Measurements from ENCODE around the gene SHLD2.

Gene SHLD2, protein sequence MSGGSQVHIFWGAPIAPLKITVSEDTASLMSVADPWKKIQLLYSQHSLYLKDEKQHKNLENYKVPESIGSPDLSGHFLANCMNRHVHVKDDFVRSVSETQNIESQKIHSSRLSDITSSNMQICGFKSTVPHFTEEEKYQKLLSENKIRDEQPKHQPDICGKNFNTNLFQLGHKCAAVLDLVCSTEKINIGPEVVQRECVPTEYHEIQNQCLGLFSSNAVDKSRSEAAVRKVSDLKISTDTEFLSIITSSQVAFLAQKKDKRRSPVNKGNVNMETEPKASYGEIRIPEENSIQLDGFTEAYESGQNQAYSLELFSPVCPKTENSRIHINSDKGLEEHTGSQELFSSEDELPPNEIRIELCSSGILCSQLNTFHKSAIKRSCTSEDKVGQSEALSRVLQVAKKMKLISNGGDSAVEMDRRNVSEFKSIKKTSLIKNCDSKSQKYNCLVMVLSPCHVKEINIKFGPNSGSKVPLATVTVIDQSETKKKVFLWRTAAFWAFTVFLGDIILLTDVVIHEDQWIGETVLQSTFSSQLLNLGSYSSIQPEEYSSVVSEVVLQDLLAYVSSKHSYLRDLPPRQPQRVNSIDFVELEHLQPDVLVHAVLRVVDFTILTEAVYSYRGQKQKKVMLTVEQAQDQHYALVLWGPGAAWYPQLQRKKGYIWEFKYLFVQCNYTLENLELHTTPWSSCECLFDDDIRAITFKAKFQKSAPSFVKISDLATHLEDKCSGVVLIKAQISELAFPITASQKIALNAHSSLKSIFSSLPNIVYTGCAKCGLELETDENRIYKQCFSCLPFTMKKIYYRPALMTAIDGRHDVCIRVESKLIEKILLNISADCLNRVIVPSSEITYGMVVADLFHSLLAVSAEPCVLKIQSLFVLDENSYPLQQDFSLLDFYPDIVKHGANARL

DNA sequence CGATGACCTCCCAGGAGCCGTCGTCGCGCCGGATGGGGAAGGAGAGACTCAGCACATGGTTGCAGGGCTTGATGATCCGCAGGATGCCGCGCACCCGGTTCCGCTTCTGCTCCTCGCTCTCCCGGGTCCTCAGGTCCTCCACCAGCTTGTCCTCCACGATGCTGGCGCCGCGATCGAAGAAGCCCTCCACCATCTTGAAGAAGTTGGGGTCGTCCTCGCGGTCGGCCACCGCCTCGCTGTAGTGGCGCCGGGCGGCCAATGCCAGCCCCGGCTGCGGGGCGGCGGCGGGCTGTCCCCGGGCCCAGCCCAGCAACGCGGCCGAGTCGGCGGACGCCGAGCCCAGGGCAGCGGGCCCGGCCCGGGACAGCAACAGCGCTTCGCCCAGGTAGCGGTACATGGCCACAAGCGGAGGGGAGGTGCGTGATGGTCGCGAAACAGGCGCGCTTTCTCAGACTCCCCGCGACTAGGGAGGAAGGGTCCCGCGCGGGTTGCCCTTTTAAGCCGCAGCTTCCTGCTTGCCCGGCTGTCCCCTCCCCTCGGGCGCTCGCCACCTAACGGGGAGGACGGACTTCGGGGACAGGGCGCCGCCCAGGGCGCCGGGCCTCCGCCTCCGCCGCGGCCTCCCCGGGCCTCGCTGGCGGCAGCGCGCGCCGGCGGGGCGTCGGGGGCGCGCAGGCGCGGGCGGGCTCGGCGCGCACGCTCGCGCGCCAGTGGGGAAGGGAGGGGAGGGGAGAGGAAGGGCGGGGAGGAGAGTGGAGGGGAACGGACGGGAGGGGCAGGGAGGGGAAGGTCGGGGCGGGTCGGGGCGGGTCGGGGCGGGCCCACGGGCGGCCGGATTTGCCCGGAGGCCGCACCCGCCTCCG is at the start of gene SHLD2, which contains the start of gene GLUD1:
Gene SHLD2 (plus strand): TSS at position 834 of the 863 bp plus-strand sequence. CDS start 56,149 bp downstream, outside the sequence.
Gene GLUD1 (minus strand): TSS at position 471 of the 863 bp plus-strand sequence. CDS start 74 bp downstream, at position 397.
- H3K27ac ChIP-seq, result no peak within 1 kb of the TSS
- no peak for DNase-seq (ENCODE audit: low read depth, low spot score)
- H3K4me3 ChIP-seq, result peak within 1 kb of the TSS; percentile 80
- H3K36me3 ChIP-seq (ENCODE audit: insufficient read depth, low read length), result peaks cover 9% of the 10 kb centered on the region; the same call in 1 of the 2 replicates
- H3K9ac ChIP-seq (ENCODE audit: insufficient read length), result peak within 1 kb of the TSS; percentile 73
- TF ChIP-seq EZH2 (IDR thresholded peaks at IDR 0.05), result no peak
- TF ChIP-seq FOXP2 (optimal IDR thresholded peaks at IDR 0.05; ENCODE audit: control extremely low read depth, extremely low read length, insufficient read depth), result no peak
- TF ChIP-seq POLR2AphosphoS5 (IDR thresholded peaks at IDR 0.05; ENCODE audit: borderline replicate concordance, low read depth, low read length), result peak; percentile 27; the same call in 1 of the 2 replicates
- no peaks in the 10 kb centered on the region for H3K9me3 ChIP-seq (ENCODE audit: low read depth, low read length)

DNA sequence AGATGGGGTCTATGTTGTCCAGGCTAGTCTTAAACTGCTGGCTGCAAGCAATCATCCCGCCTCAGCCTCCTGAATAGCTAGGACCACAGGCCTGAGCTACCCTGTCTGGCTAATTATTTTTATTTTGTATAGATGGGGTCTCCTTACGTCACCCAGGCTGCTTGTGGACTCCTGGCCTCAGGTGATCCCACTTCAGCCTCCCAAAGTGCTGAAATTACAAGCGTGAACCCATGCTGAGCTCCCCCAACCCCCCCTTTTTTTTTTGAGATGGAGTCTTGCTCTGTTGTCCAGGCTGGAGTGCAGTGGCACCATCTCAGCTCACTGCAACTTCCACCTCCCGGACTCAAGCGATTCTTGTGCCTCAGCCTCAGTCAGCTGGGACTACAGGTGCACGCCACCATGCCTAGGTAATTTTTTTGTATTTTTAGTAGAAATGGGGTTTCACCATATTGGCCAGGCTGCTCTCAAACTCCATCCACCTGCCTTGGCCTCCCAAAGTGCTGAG is 49.5 kb upstream of the SHLD2 start:
- no peak for DNase-seq (ENCODE audit: low read depth, low spot score)
- Histone ChIP-seq H3K9me3 (ENCODE audit: low read depth, low read length) (no peaks in the 10 kb centered on the region), H3K9ac (ENCODE audit: insufficient read length) (no peak overlapping the region), H3K4me3 (no peak overlapping the region), H3K36me3 (ENCODE audit: insufficient read depth, low read length) (no peaks in the 10 kb centered on the region; the same call in 1 of the 2 replicates), H3K27ac (no peak overlapping the region)
- no peak for TF ChIP-seq FOXP2 (optimal IDR thresholded peaks at IDR 0.05; ENCODE audit: control extremely low read depth, extremely low read length, insufficient read depth)
- TF ChIP-seq EZH2 (IDR thresholded peaks at IDR 0.05), result no peak
- TF ChIP-seq POLR2AphosphoS5 (IDR thresholded peaks at IDR 0.05; ENCODE audit: borderline replicate concordance, low read depth, low read length), result no peak

DNA sequence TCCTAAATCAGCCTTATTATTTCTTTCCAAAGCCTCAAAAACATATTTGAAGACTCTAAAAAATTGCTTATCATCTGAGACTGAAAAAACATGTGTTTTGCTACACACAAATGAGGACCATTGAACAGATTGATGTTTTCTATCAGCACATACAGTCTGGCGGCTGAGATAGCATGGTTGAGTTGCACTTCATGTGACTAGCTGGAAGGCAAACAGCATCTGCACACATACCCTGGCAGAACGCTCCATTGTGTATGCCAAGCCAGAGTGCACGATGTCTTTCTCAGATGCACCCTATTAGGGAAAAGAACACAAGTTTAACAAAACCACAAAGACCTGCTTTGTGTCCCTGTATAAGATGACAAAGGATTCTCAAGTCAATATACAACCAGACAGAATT is 41.9 kb upstream of the SHLD2 start:
- H3K4me3 ChIP-seq, result no peak overlapping the region
- no peaks in the 10 kb centered on the region; the same call in 1 of the 2 replicates for H3K36me3 ChIP-seq (ENCODE audit: insufficient read depth, low read length)
- H3K9ac ChIP-seq (ENCODE audit: insufficient read length), result no peak overlapping the region
- no peaks in the 10 kb centered on the region for H3K9me3 ChIP-seq (ENCODE audit: low read depth, low read length)
- TF ChIP-seq FOXP2 (optimal IDR thresholded peaks at IDR 0.05; ENCODE audit: control extremely low read depth, extremely low read length, insufficient read depth) (no peak), EZH2 (IDR thresholded peaks at IDR 0.05) (no peak), POLR2AphosphoS5 (IDR thresholded peaks at IDR 0.05; ENCODE audit: borderline replicate concordance, low read depth, low read length) (no peak)
- H3K27ac ChIP-seq, result no peak overlapping the region
- no peak for DNase-seq (ENCODE audit: low read depth, low spot score)

DNA sequence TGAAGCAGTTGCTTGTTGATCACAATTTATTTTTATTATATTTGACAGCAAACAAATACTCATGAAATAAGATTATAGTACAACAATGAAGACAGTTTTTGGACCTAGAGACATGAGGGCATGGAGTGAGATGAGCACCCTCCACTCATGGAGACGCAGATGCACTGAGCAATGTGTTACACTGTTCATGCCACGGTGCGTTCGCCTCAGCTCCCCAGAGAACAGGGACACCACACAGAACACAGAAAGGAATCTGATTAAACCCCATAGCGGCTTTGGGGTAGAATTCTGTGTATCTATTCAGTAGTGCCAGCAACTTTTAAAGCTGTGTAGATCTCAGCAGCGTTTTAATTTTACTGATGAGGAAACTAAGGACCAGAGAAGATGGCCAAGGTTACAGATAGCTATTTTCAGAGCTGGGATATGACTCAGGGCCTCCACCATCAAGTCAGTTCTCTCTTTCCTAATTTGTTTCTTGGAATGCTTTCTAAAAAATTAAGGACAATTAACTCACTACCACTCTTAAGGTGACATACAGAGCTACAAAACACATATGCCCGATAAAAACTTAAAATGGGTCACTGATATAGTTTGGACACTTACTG is 41.3 kb upstream of the SHLD2 start:
- Histone ChIP-seq H3K9ac (ENCODE audit: insufficient read length) (no peak overlapping the region), H3K9me3 (ENCODE audit: low read depth, low read length) (no peaks in the 10 kb centered on the region), H3K4me3 (no peak overlapping the region), H3K27ac (no peak overlapping the region), H3K36me3 (ENCODE audit: insufficient read depth, low read length) (no peaks in the 10 kb centered on the region; the same call in 1 of the 2 replicates)
- DNase-seq (ENCODE audit: low read depth, low spot score), result no peak
- TF ChIP-seq FOXP2 (optimal IDR thresholded peaks at IDR 0.05; ENCODE audit: control extremely low read depth, extremely low read length, insufficient read depth), result no peak
- no peak for TF ChIP-seq POLR2AphosphoS5 (IDR thresholded peaks at IDR 0.05; ENCODE audit: borderline replicate concordance, low read depth, low read length)
- no peak for TF ChIP-seq EZH2 (IDR thresholded peaks at IDR 0.05)

DNA sequence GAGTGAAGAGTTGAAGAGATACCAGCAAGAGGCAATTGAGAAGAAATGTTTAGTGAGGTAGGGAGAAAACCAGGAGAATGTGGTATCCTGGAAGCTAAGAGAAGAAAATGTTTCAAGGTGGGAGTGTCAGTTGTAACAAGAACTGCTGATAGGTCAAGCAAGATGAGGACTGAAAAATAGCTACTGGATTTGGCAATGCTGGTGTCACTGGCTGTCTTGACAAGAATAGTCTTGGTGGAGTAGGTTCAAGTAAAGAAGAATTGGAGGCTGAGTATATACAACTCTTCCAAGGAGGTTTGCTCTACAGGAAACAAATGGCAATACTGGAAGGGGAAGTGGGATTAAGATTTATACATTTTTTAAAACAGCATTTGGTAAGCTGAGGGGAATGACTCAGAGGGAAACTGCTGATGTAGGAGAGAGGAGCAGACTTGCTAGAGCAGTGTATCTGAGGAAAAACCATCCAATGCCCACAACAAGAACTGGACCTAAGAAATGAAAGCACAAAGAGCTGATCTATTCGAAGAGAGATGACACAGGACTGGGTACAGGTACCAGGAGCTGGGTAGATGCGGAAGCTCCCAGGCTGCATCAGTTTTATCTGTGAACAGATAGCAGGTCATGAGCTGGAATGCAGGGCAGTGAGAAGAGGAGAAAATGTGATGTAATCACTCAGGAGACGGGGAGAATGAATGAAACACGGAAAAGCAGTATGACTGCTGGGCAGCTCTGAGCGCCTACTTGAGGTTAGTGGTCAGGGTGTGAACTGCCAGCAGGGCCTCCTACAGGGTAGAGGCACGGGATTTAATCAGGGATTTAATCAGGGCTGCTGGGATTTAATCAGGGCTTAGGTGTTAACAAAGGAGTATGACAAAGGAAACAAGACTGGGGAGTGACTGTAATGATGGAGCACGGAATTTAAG is 40.4 kb upstream of the SHLD2 start:
- H3K36me3 ChIP-seq (ENCODE audit: insufficient read depth, low read length), result no peaks in the 10 kb centered on the region; the same call in 1 of the 2 replicates
- H3K27ac ChIP-seq, result no peak overlapping the region
- no peaks in the 10 kb centered on the region for H3K9me3 ChIP-seq (ENCODE audit: low read depth, low read length)
- TF ChIP-seq FOXP2 (optimal IDR thresholded peaks at IDR 0.05; ENCODE audit: control extremely low read depth, extremely low read length, insufficient read depth), result no peak
- TF ChIP-seq EZH2 (IDR thresholded peaks at IDR 0.05), result no peak
- TF ChIP-seq POLR2AphosphoS5 (IDR thresholded peaks at IDR 0.05; ENCODE audit: borderline replicate concordance, low read depth, low read length), result no peak
- DNase-seq (ENCODE audit: low read depth, low spot score), result no peak
- no peak overlapping the region for H3K4me3 ChIP-seq
- no peak overlapping the region for H3K9ac ChIP-seq (ENCODE audit: insufficient read length)

DNA sequence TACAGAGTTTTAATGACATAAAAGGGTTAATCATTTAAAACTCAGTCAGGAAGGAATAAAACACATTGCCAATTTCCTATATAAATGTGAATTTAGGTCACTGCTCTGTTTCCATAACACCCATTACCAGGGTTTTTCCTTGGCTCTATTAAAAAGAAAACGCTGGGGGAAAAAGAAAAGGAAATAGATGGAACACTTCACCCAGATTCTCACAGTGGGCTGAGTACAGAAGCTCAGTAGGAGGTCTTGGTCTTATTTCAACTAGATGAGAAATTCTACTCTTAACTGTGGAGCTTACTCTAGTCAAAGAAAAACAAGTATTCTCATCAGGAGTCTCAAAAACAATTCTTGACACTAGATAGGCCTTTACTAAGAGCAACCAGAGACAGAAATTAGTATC is 36.8 kb upstream of the SHLD2 start:
- TF ChIP-seq POLR2AphosphoS5 (IDR thresholded peaks at IDR 0.05; ENCODE audit: borderline replicate concordance, low read depth, low read length) (no peak), EZH2 (IDR thresholded peaks at IDR 0.05) (no peak), FOXP2 (optimal IDR thresholded peaks at IDR 0.05; ENCODE audit: control extremely low read depth, extremely low read length, insufficient read depth) (no peak)
- DNase-seq (ENCODE audit: low read depth, low spot score), result no peak
- 0 out of 2 replicates have a peak overlapping the region, but pooled peaks have one; percentile 6 for H3K27ac ChIP-seq
- H3K9ac ChIP-seq (ENCODE audit: insufficient read length), result no peak overlapping the region
- no peaks in the 10 kb centered on the region for H3K9me3 ChIP-seq (ENCODE audit: low read depth, low read length)
- peaks cover 16% of the 10 kb centered on the region; the same call in 1 of the 2 replicates for H3K36me3 ChIP-seq (ENCODE audit: insufficient read depth, low read length)
- H3K4me3 ChIP-seq, result no peak overlapping the region

All from SK-N-MC (cell line).